Ascending aorta (tissue), 2 donors: ENCODE results near the gene DNAH8. TPM values are rescaled to one million over a fixed set of nuclear protein-coding genes. Genes with fewer than 3 reads are reported as not detected.
A peak's percentile ranks its signal among the peaks of the same experiment; 100 is the strongest.

Experiments
- DNase-seq, 2 donors: peaks; one replicate each; pipeline ENCODE4 v3.0.0-alpha.2; 2019; ENCODE audit warnings: low spot score in 2 of 2
- H3K27ac ChIP-seq, 2 donors: fragments of 200-600 bp; sonication (generic); one replicate each; pipeline ENCODE4 v1.5.1; 2016 to 2017; ENCODE audit warnings: mild to moderate bottlenecking in 1 of 2
- H3K27me3 ChIP-seq: fragments of 200-600 bp; sonication (generic); one replicate; pipeline ENCODE4 v1.5.1; 2017
- H3K36me3 ChIP-seq, 2 donors: fragments of 200-600 bp; sonication (generic); one replicate each; pipeline ENCODE4 v1.5.1; 2016
- H3K4me1 ChIP-seq, 2 donors: fragments of 200-600 bp; sonication (generic); one replicate each; pipeline ENCODE4 v1.5.1; 2016 to 2017; ENCODE audit warnings: mild to moderate bottlenecking in 1 of 2
- H3K4me3 ChIP-seq, 2 donors: fragments of 200-600 bp; sonication (generic); one replicate each; pipeline ENCODE4 v1.5.1; 2016 to 2017; ENCODE audit warnings: mild to moderate bottlenecking in 1 of 2
- H3K9me3 ChIP-seq, 2 donors: fragments of 200-600 bp; sonication (generic); one replicate each; pipeline ENCODE4 v1.5.1; 2016
- CTCF ChIP-seq, 3 experiments: fragments of 200-600 bp in 2 of 3; fragments of 450-650 bp in 1 of 3; sonication (generic) in 2 of 3; IDR thresholded peaks; one replicate each; pipeline ENCODE4 v1.5.1; 2016 to 2019; ENCODE audit warnings: antibody characterized with exemption in 3 of 3, mild to moderate bottlenecking in 1 of 3, moderate library complexity in 1 of 3
- intact Hi-C: fragments of 100-400 bp; cut with DNase I; formaldehyde crosslinking; loops from one replicate; pipeline ENCODE4 v1.15.1; 2023
- total RNA-seq: library from RNA; depleted of rRNA; stranded (reverse); fragments of >200 nt; gene quantifications from one replicate; pipeline ENCODE4 v1.1.0, GENCODE V29; 2016

The DNAH8 gene
- total RNA-seq, 1 donor from 2014 or later: not detected

DNA sequence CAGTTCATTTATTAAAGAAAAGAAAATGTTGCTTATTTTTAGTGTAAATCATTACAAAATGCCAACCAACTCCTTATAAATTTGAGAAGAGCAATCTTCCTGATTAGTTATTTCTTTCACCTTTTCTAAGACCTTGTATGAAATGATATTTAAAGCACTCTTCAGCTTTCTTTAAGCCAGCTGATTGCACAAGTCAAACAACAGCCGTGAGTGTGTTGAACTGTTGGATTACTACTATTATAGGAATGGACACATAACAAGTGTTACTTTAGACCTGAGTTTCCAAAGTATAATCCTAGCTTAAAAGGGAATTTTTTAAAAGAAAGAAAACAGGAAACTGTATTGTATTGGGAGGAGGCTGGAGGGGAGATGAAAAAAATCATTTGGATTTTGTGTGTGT is 306.7 kb downstream of the DNAH8 start:
- no peak overlapping the region for H3K4me3 ChIP-seq
- DNase-seq: no peak

GRCh38 chr6:39026175-39026574 is 311.1 kb downstream of the DNAH8 start:
- no peaks in the 10 kb centered on the region for H3K9me3 ChIP-seq
- H3K36me3 ChIP-seq: no peaks in the 10 kb centered on the region
- TF ChIP-seq CTCF (IDR thresholded peaks at IDR 0.05): no peak
- intact Hi-C loops: no loop called here
- H3K27ac ChIP-seq: no peak overlapping the region
- no peak overlapping the region for H3K4me3 ChIP-seq
- H3K4me1 ChIP-seq: no peaks in the 10 kb centered on the region
- H3K27me3 ChIP-seq: no peaks in the 10 kb centered on the region
- DNase-seq: no peak

More for the DNA sequence above, 306.7 kb downstream of the DNAH8 start:
- H3K9me3 ChIP-seq: no peaks in the 10 kb centered on the region
- no peaks in the 10 kb centered on the region for H3K4me1 ChIP-seq
- H3K27me3 ChIP-seq: no peaks in the 10 kb centered on the region
- no peaks in the 10 kb centered on the region for H3K36me3 ChIP-seq
- intact Hi-C loops: no loop called here
- no peak for TF ChIP-seq CTCF (IDR thresholded peaks at IDR 0.05)
- H3K27ac ChIP-seq: no peak overlapping the region

DNA sequence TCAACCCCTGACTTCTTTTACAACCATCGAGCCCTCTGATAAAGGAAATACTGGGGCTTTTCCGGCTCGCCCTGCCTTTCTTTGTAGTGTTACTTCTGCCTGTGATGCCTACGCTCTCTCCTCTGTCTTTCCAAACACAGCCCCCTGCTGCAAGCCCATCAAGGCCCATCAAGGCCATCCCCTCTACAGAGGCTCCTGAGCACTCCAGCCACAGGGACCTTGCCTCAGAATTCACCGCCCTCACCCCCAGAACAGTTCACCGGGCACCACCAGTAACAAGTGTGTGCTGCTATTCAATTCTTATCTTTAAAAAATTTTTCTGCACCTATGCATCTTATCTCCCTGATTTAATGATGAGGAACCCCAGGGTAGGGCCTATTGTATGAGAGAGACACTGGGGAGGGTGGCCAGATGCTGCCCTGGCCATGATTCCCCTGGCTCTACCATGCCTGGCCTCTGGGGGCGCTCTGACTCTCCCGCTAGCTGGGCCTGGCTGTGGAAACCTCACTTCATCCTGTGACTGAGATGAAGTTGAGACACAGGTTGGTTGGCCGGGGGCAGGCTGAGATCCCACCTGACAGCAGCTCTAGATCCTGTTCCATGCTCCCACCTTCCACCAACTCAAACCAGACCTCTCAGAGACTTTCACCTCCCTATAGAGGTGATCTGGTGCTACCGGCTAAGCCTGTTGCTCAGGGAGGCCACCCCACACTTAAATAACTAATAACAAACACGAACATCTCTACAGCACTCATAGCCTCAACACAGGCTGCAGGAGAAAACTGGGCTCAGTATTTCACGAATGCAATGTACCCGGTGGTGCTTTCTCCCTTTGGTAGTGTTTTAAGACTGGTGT is 314.3 kb downstream of the DNAH8 start:
- Histone ChIP-seq H3K4me1 (no peaks in the 10 kb centered on the region), H3K27me3 (no peaks in the 10 kb centered on the region), H3K4me3 (no peak overlapping the region), H3K36me3 (no peaks in the 10 kb centered on the region), H3K27ac (no peak overlapping the region), H3K9me3 (no peaks in the 10 kb centered on the region)
- intact Hi-C loops: no loop called here
- TF ChIP-seq CTCF (IDR thresholded peaks at IDR 0.05): peak in 1 of 3 experiments; percentile 23
- DNase-seq: no peak

DNA sequence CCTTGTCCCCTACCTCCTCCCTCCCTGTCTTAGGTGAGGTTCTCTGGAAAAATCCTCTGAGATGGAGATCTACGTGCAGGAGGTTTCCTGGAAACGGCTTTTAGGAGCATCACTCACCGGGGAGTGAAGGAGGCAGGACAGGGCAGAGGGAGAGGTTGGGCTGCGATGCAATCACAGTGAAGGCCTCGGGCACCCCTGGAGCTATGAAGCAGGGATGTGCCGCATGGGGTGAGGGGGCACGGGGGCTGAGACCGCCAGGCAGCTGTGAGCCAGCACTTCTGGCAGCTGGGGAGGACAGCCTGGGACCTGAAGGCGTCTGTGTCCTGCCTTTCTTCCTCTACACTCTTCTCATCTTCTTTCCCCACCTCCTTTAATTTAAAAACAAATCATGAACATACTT is 320.6 kb downstream of the DNAH8 start:
- intact Hi-C loops: no loop called here
- Histone ChIP-seq H3K27ac (no peak overlapping the region), H3K27me3 (no peaks in the 10 kb centered on the region), H3K9me3 (no peaks in the 10 kb centered on the region), H3K4me1 (no peaks in the 10 kb centered on the region), H3K36me3 (no peaks in the 10 kb centered on the region), H3K4me3 (no peak overlapping the region)
- no peak for DNase-seq
- TF ChIP-seq CTCF (IDR thresholded peaks at IDR 0.05): no peak

GRCh38 chr6:39037082-39037508 is 322.0 kb downstream of the DNAH8 start:
- Histone ChIP-seq H3K27ac (no peak overlapping the region), H3K4me1 (no peaks in the 10 kb centered on the region), H3K9me3 (no peaks in the 10 kb centered on the region), H3K27me3 (no peaks in the 10 kb centered on the region), H3K4me3 (no peak overlapping the region), H3K36me3 (no peaks in the 10 kb centered on the region)
- no peak for DNase-seq
- TF ChIP-seq CTCF (IDR thresholded peaks at IDR 0.05): no peak
- intact Hi-C loops: no loop called here
